ENCODE data around the gene RTN4.
"Not testable (repeated sequence)": the region's sequence is repeated elsewhere in the genome, so short reads cannot be mapped to it uniquely, and the experiment has no call there.

RTN4 gene

GRCh38 chr2:55087501-55087900 is 37.2 kb upstream of the RTN4 start:
- in situ Hi-C loops (cut with MboI; ENCODE audit: low sequenced_read_pairs, unreplicated experiment), result no loop called here
- no peak for DNase-seq (ENCODE audit: low spot score)
- TF ChIP-seq CTCF (IDR thresholded peaks at IDR 0.05; ENCODE audit: borderline replicate concordance, control extremely low read depth, extremely low read depth, insufficient read depth, missing control alignments), result no peak

GRCh38 chr2:55085113-55086040 is 35.1 kb upstream of the RTN4 start:
- DNase-seq (ENCODE audit: low spot score), result no peak
- in situ Hi-C loops (cut with MboI; ENCODE audit: low sequenced_read_pairs, unreplicated experiment), result no loop called here
- TF ChIP-seq CTCF (IDR thresholded peaks at IDR 0.05; ENCODE audit: borderline replicate concordance, control extremely low read depth, extremely low read depth, insufficient read depth, missing control alignments), result no peak

GRCh38 chr2:55084641-55085040 is 34.4 kb upstream of the RTN4 start:
- TF ChIP-seq CTCF (IDR thresholded peaks at IDR 0.05; ENCODE audit: borderline replicate concordance, control extremely low read depth, extremely low read depth, insufficient read depth, missing control alignments), result no peak
- no peak for DNase-seq (ENCODE audit: low spot score)
- in situ Hi-C loops (cut with MboI; ENCODE audit: low sequenced_read_pairs, unreplicated experiment), result no loop called here

- no peak for DNase-seq (ENCODE audit: low spot score)
- no peak for TF ChIP-seq CTCF (IDR thresholded peaks at IDR 0.05; ENCODE audit: borderline replicate concordance, control extremely low read depth, extremely low read depth, insufficient read depth, missing control alignments)
- in situ Hi-C loops (cut with MboI; ENCODE audit: low sequenced_read_pairs, unreplicated experiment), result no loop called here
Observed at GRCh38 chr2:55080204-55080738, 30.0 kb upstream of the RTN4 start.

GRCh38 chr2:55078956-55079355 is 28.7 kb upstream of the RTN4 start:
- TF ChIP-seq CTCF (IDR thresholded peaks at IDR 0.05; ENCODE audit: borderline replicate concordance, control extremely low read depth, extremely low read depth, insufficient read depth, missing control alignments), result no peak
- DNase-seq (ENCODE audit: low spot score), result no peak
- in situ Hi-C loops (cut with MboI; ENCODE audit: low sequenced_read_pairs, unreplicated experiment), result no loop called here

GRCh38 chr2:55076721-55077120 is 26.5 kb upstream of the RTN4 start:
- no peak for TF ChIP-seq CTCF (IDR thresholded peaks at IDR 0.05; ENCODE audit: borderline replicate concordance, control extremely low read depth, extremely low read depth, insufficient read depth, missing control alignments)
- DNase-seq (ENCODE audit: low spot score), result no peak
- in situ Hi-C loops (cut with MboI; ENCODE audit: low sequenced_read_pairs, unreplicated experiment), result no loop called here

GRCh38 chr2:55076019-55076418 is 25.8 kb upstream of the RTN4 start:
- in situ Hi-C loops (cut with MboI; ENCODE audit: low sequenced_read_pairs, unreplicated experiment); DNase-seq (ENCODE audit: low spot score): not testable (repeated sequence)

All from GM13976 (cell line).